ENCODE results near the gene ATG12.

DNA sequence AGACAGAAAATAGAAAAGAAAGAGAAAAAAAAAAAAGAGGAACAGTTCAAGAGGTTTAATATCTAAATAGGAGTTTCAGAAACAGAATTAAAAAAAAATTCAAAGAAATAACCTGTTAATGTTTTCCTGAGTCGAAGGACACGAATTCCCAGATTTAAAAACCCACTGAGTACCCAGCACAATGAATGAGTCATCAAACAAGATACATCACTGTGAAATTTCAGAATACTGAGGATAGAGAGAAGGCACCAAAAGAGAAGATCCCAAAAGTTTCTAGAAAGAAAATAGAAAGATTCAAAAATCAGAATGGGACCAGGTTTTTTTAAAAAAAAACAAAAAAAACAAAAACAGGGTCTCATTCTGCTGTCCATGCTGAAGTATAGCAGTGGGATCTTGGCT is 33.7 kb downstream of the ATG12 start:
- TF ChIP-seq, protein P1, sequence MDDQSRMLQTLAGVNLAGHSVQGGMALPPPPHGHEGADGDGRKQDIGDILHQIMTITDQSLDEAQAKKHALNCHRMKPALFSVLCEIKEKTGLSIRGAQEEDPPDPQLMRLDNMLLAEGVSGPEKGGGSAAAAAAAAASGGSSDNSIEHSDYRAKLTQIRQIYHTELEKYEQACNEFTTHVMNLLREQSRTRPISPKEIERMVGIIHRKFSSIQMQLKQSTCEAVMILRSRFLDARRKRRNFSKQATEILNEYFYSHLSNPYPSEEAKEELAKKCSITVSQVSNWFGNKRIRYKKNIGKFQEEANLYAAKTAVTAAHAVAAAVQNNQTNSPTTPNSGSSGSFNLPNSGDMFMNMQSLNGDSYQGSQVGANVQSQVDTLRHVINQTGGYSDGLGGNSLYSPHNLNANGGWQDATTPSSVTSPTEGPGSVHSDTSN (IDR thresholded peaks at IDR 0.05): no peak
- TF ChIP-seq, protein P2, sequence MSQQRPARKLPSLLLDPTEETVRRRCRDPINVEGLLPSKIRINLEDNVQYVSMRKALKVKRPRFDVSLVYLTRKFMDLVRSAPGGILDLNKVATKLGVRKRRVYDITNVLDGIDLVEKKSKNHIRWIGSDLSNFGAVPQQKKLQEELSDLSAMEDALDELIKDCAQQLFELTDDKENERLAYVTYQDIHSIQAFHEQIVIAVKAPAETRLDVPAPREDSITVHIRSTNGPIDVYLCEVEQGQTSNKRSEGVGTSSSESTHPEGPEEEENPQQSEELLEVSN (IDR thresholded peaks at IDR 0.05; ENCODE audit: borderline replicate concordance, low read depth): no peak
- TF ChIP-seq CEBPB (IDR thresholded peaks at IDR 0.05) (no peak), SMC3 (IDR thresholded peaks at IDR 0.05) (no peak), RAD21 (conservative IDR thresholded peaks at IDR 0.05 in 1 of 2, IDR thresholded peaks at IDR 0.05 in 1 of 2) (no peak), CBX8 (IDR thresholded peaks at IDR 0.05) (no peak)
- TF ChIP-seq, protein P3, sequence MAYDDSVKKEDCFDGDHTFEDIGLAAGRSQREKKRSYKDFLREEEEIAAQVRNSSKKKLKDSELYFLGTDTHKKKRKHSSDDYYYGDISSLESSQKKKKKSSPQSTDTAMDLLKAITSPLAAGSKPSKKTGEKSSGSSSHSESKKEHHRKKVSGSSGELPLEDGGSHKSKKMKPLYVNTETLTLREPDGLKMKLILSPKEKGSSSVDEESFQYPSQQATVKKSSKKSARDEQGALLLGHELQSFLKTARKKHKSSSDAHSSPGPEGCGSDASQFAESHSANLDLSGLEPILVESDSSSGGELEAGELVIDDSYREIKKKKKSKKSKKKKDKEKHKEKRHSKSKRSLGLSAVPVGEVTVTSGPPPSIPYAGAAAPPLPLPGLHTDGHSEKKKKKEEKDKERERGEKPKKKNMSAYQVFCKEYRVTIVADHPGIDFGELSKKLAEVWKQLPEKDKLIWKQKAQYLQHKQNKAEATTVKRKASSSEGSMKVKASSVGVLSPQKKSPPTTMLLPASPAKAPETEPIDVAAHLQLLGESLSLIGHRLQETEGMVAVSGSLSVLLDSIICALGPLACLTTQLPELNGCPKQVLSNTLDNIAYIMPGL (CRISPR knock-in tag; IDR thresholded peaks at IDR 0.05; ENCODE audit: borderline replicate concordance): no peak
- TF ChIP-seq, protein P4, sequence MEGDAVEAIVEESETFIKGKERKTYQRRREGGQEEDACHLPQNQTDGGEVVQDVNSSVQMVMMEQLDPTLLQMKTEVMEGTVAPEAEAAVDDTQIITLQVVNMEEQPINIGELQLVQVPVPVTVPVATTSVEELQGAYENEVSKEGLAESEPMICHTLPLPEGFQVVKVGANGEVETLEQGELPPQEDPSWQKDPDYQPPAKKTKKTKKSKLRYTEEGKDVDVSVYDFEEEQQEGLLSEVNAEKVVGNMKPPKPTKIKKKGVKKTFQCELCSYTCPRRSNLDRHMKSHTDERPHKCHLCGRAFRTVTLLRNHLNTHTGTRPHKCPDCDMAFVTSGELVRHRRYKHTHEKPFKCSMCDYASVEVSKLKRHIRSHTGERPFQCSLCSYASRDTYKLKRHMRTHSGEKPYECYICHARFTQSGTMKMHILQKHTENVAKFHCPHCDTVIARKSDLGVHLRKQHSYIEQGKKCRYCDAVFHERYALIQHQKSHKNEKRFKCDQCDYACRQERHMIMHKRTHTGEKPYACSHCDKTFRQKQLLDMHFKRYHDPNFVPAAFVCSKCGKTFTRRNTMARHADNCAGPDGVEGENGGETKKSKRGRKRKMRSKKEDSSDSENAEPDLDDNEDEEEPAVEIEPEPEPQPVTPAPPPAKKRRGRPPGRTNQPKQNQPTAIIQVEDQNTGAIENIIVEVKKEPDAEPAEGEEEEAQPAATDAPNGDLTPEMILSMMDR (IDR thresholded peaks at IDR 0.05): no peak
